Spleen (tissue), 7 donors: ENCODE data around the gene ANKS1B.

Source experiments
- CTCF ChIP-seq, 11 experiments: fragments of 200-600 bp in 7 of 11; fragments of 450-650 bp in 4 of 11; sonication (generic) in 4 of 11; IDR thresholded peaks in 8 of 11; conservative IDR thresholded peaks in 3 of 11; 1 replicate in 7 of 11; 2 replicates in 4 of 11; pipeline versions ENCODE4 v1.4.0 to v1.8.0; 2016 to 2021; ENCODE audit warnings: antibody characterized with exemption in 11 of 11, inconsistent platforms in 4 of 11, mild to moderate bottlenecking in 1 of 11
- POLR2AphosphoS5 ChIP-seq, 3 donors: sonication (generic); formaldehyde crosslinking; IDR thresholded peaks; one replicate each; pipeline ENCODE4 v1.5.1; 2017; ENCODE audit warnings: antibody characterized with exemption in 3 of 3
- donor health status: DM: no; HTN: no; CAD: no; lungs with moderate emphysema.
- donor health status: DM: no; HTN: no; CAD: no.
- donor health status: DM: no; HTN: no; CAD: no.

DNA sequence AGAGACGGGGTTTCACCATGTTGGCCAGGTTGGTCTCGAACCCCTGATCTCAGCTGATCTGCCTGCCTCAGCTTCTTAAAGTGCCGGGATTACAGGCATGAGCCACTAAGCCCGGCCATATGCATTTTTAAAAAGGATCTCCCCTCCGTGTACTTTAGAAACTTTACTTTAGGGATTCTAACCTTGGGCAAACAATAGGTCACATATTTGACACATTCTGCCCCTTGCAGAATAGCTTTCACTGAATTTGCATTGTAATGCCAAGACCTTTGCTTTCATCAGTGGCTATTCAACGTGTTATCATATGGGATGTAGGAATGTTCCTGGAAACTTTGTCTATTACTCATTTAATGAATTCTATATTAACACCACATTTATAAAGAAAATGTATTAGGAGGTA, 11.4 kb upstream of the ANKS1B start:
- no peak for TF ChIP-seq CTCF (IDR thresholded peaks at IDR 0.05 in 8 of 11, conservative IDR thresholded peaks at IDR 0.05 in 3 of 11)
- TF ChIP-seq POLR2AphosphoS5 (IDR thresholded peaks at IDR 0.05), result no peak
